ENCODE results near the gene INHBE. TPM values are rescaled to one million over a fixed set of nuclear protein-coding genes. Genes with fewer than 3 reads are reported as not detected.
"Not testable (repeated sequence)": the region's sequence is repeated elsewhere in the genome, so short reads cannot be mapped to it uniquely, and the experiment has no call there.

INHBE gene
- total RNA-seq, 1 donor from 2014 or later, result not detected

- DNase-seq, result no peak
Observed at GRCh38 chr12:57476162-57476992, 21.3 kb downstream of the INHBE start.

- no peak for DNase-seq
Observed at GRCh38 chr12:57476993-57477709, 22.0 kb downstream of the INHBE start.

- DNase-seq, result peak; percentile 20
Observed at GRCh38 chr12:57477710-57478681, 22.9 kb downstream of the INHBE start.

- no peak for DNase-seq
Observed at GRCh38 chr12:57479043-57479375, 23.9 kb downstream of the INHBE start.

- no peak for DNase-seq
Observed at GRCh38 chr12:57479376-57480115, 24.4 kb downstream of the INHBE start, which contains the start of gene ARHGAP9. Gene ARHGAP9, minus strand, starts transcription at chr12:57479866. Its CDS starts 460 bp downstream, at chr12:57479406.

- no peak for DNase-seq
Observed at GRCh38 chr12:57481671-57482070, 26.6 kb downstream of the INHBE start.

- no peak for DNase-seq
Observed at GRCh38 chr12:57483466-57483865, 28.4 kb downstream of the INHBE start.

- no peak for DNase-seq
Observed at GRCh38 chr12:57485695-57486094, 30.6 kb downstream of the INHBE start.

- DNase-seq, result no peak
Observed at GRCh38 chr12:57487055-57487596, 32.0 kb downstream of the INHBE start.

- peak; percentile 92 for DNase-seq
Observed at GRCh38 chr12:57487597-57488401, 32.7 kb downstream of the INHBE start, which contains the start of gene MARS1. Gene MARS1, plus strand, starts transcription at chr12:57488068. Its CDS starts 23 bp downstream, at chr12:57488091.

- no peak for DNase-seq
Observed at GRCh38 chr12:57488402-57489156, 33.5 kb downstream of the INHBE start.

- no peak for DNase-seq
Observed at GRCh38 chr12:57489157-57489641, 34.1 kb downstream of the INHBE start.

GRCh38 chr12:57490126-57490525 is 35.0 kb downstream of the INHBE start:
- no peak for DNase-seq

GRCh38 chr12:57491393-57492280 is 36.5 kb downstream of the INHBE start:
- DNase-seq, result no peak

- DNase-seq, result not testable (repeated sequence)
Observed at GRCh38 chr12:57495051-57495701, 40.1 kb downstream of the INHBE start.

GRCh38 chr12:57496822-57497221 is 41.7 kb downstream of the INHBE start:
- DNase-seq, result no peak

- DNase-seq, result no peak
Observed at GRCh38 chr12:57497223-57498131, 42.4 kb downstream of the INHBE start.
